Activated CD4-positive, alpha-beta T cell treated with anti-CD3 and anti-CD28 coated beads, Interleukin-2, amount 50 U/mL, for 16 hours (primary cell): ENCODE results near the gene YPEL1.

Experiments
- DNase-seq: peaks from one replicate; pipeline ENCODE4 v3.0.0-alpha.2; 2020

YPEL1 gene

GRCh38 chr22:21652547-21653545 lies 82.7 kb downstream of the YPEL1 start:
- no peak for DNase-seq

GRCh38 chr22:21652010-21652546 lies 83.5 kb downstream of the YPEL1 start:
- peak; percentile 95 for DNase-seq

GRCh38 chr22:21651521-21652009 lies 84.0 kb downstream of the YPEL1 start:
- no peak for DNase-seq

- DNase-seq, result peak; percentile 35
Measured at GRCh38 chr22:21650823-21651520, 84.6 kb downstream of the YPEL1 start.

DNA sequence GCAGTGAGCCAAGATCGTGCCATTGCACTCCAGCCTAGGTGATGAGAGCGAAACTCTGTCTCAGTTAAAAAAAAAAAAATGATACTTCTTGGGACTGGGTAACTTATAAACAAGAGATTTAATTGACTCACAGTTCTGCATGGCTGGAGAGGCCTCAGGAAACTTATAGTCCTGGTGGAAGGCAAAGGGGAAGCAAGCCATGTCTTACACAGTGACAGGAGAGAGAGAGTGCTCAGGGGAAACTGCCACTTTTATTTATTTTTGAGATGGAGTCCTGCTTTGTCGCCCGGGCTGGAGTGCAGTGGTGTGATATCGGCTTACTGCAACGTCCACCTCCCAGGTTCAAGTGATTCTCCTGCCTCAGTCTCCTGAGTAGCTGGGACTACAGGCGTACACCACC lies 85.3 kb downstream of the YPEL1 start:
- no peak for DNase-seq
